ENCODE measurements around the gene OR4K1. TPM values are rescaled to one million over a fixed set of nuclear protein-coding genes. Genes with fewer than 3 reads are reported as not detected.

The OR4K1 gene, protein sequence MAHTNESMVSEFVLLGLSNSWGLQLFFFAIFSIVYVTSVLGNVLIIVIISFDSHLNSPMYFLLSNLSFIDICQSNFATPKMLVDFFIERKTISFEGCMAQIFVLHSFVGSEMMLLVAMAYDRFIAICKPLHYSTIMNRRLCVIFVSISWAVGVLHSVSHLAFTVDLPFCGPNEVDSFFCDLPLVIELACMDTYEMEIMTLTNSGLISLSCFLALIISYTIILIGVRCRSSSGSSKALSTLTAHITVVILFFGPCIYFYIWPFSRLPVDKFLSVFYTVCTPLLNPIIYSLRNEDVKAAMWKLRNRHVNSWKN
- not detected in 2 replicates for total RNA-seq
- long read RNA-seq = 0 reads

DNA sequence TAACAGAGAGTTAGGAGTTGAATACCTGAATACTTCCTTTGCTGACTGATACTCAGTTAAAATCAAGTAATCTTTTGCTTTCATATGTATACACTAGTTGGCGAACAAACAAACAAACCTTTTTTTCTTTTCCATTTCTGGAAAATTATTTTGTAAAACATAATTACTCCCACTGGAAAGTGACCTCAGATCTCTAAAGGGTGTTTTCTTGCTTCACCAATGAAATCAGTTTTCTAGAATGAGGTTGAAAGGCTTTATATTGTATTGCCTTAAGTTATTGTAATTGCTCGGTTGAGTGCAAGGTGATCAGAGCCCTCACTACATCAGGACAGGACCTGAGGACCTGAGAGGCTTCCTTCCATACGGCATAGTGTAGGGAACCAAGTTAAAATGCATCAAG, at the start of gene OR4K1:
OR4K1 (plus strand) TSS at position 301 of the 400 bp plus-strand sequence. CDS start 4,750 bp downstream, outside the sequence.
- Mint-ChIP-seq H3K4me3 (ENCODE audit: low read depth) (no peak within 1 kb of the TSS), H3K27ac (no peak within 1 kb of the TSS), H3K4me1 (ENCODE audit: low read depth) (no peaks in the 10 kb centered on the region), H3K27me3 (no peaks in the 10 kb centered on the region), H3K9me3 (ENCODE audit: low read depth) (peaks cover 52% of the 10 kb centered on the region), H3K36me3 (ENCODE audit: insufficient read depth) (no peaks in the 10 kb centered on the region)
- DNase-seq (ENCODE audit: low spot score, unreplicated experiment) = no peak
- TF ChIP-seq, protein P1, sequence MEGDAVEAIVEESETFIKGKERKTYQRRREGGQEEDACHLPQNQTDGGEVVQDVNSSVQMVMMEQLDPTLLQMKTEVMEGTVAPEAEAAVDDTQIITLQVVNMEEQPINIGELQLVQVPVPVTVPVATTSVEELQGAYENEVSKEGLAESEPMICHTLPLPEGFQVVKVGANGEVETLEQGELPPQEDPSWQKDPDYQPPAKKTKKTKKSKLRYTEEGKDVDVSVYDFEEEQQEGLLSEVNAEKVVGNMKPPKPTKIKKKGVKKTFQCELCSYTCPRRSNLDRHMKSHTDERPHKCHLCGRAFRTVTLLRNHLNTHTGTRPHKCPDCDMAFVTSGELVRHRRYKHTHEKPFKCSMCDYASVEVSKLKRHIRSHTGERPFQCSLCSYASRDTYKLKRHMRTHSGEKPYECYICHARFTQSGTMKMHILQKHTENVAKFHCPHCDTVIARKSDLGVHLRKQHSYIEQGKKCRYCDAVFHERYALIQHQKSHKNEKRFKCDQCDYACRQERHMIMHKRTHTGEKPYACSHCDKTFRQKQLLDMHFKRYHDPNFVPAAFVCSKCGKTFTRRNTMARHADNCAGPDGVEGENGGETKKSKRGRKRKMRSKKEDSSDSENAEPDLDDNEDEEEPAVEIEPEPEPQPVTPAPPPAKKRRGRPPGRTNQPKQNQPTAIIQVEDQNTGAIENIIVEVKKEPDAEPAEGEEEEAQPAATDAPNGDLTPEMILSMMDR (IDR thresholded peaks at IDR 0.05; ENCODE audit: unreplicated experiment) = no peak

DNA sequence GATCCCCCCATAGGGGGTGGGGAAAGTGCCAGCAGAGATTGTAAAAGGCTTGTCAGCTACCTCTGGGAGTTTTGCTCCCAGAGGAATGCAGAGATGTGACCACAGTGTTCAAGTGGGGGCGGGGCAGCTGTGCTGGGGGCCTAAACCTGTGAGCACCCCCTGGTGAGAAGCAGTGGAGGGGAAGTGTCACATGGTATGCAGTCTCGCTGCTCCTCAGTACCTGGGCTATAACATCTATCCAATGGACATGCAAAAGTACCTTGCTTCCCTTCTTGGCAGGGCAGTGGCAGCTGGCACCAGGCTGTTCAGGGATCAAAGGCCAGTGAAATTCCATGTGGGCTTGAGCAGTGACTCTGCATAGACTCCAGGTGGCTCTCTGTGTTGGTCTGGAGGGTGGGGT, 35.4 kb upstream of the OR4K1 start:
- no peak overlapping the region for H3K4me3 Mint-ChIP-seq (ENCODE audit: low read depth)
- no peaks in the 10 kb centered on the region for H3K27me3 Mint-ChIP-seq

DNA sequence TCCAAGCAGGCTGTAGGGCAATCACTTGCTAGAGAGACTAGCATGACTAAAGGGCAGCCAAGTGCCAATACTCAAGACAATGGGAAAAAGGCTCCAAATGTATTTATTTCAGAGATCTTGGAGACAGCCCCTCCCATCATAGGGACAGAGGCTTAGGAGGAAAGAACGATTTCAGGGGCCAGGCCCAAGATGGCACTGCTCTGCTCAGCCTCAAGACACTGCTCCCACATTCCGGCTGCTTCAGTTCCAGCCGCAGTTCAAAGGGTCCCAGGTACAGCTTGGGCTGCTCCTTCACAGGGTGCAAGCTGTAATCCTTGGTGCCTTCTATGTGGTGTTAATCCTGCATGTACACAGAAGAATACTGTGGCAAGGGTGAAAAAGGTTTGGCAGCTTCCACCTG, 29.7 kb upstream of the OR4K1 start:
- no peaks in the 10 kb centered on the region for H3K4me1 Mint-ChIP-seq (ENCODE audit: low read depth)
- no peak overlapping the region for H3K4me3 Mint-ChIP-seq (ENCODE audit: low read depth)
- H3K9me3 Mint-ChIP-seq (ENCODE audit: low read depth) = peaks cover 82% of the 10 kb centered on the region
- DNase-seq (ENCODE audit: low spot score, unreplicated experiment) = no peak
- no peak overlapping the region for H3K27ac Mint-ChIP-seq
- TF ChIP-seq, protein P1 (IDR thresholded peaks at IDR 0.05; ENCODE audit: unreplicated experiment) = no peak
- no peaks in the 10 kb centered on the region for H3K36me3 Mint-ChIP-seq (ENCODE audit: insufficient read depth)
- no peaks in the 10 kb centered on the region for H3K27me3 Mint-ChIP-seq

More for the DNA sequence above, 35.4 kb upstream of the OR4K1 start:
- Mint-ChIP-seq H3K4me1 (ENCODE audit: low read depth) (no peaks in the 10 kb centered on the region), H3K36me3 (ENCODE audit: insufficient read depth) (peaks cover 7% of the 10 kb centered on the region), H3K9me3 (ENCODE audit: low read depth) (peaks cover 72% of the 10 kb centered on the region), H3K27ac (no peak overlapping the region)
- no peak for DNase-seq (ENCODE audit: low spot score, unreplicated experiment)
- TF ChIP-seq, protein P1 (IDR thresholded peaks at IDR 0.05; ENCODE audit: unreplicated experiment) = no peak

DNA sequence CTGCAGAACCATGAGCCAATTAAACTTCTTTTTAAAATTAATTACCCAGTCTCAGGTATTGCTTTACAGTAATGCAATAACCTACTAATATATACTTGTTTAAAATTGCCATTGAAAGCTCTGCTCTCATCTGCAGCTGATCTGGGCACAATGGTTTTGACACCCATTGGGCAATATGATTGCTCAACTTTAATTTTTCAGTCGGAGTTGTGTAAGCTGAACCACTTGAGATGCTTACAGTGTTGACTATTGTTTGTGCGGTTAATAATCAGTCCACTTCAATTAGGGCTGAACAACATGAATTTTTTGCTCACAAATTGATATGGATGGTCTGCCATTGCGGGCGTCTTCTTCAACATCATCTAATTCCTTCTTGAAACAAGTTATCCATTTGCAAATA, 28.3 kb upstream of the OR4K1 start:
- H3K27ac Mint-ChIP-seq = no peak overlapping the region
- no peaks in the 10 kb centered on the region for H3K27me3 Mint-ChIP-seq
- H3K4me3 Mint-ChIP-seq (ENCODE audit: low read depth) = no peak overlapping the region
- H3K4me1 Mint-ChIP-seq (ENCODE audit: low read depth) = no peaks in the 10 kb centered on the region
- H3K9me3 Mint-ChIP-seq (ENCODE audit: low read depth) = peaks cover 80% of the 10 kb centered on the region
- no peak for DNase-seq (ENCODE audit: low spot score, unreplicated experiment)
- TF ChIP-seq, protein P1 (IDR thresholded peaks at IDR 0.05; ENCODE audit: unreplicated experiment) = no peak
- no peaks in the 10 kb centered on the region for H3K36me3 Mint-ChIP-seq (ENCODE audit: insufficient read depth)

DNA sequence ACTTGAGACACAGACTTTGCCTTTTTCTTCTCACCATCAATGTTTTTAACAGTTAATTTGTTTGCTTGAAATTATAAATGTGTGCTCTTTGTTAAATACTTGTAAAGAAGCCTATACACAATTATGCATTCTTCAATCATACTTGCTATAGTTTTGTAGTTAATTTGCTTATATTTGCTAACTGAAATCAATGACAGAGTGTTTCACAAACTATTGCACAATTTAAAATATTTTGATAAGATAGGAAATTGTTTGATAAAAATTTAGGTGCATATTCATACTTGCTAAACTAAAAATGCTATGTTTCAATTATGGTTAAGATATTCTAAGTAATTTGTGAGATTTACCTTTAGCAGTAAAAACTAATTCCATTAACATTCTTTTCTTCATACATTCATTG, 24.1 kb upstream of the OR4K1 start:
- H3K4me1 Mint-ChIP-seq (ENCODE audit: low read depth) = no peaks in the 10 kb centered on the region
- TF ChIP-seq, protein P1 (IDR thresholded peaks at IDR 0.05; ENCODE audit: unreplicated experiment) = no peak
- peaks cover 82% of the 10 kb centered on the region for H3K9me3 Mint-ChIP-seq (ENCODE audit: low read depth)
- DNase-seq (ENCODE audit: low spot score, unreplicated experiment) = no peak
- no peak overlapping the region for H3K4me3 Mint-ChIP-seq (ENCODE audit: low read depth)
- H3K27me3 Mint-ChIP-seq = no peaks in the 10 kb centered on the region
- H3K27ac Mint-ChIP-seq = no peak overlapping the region
- peaks cover 1% of the 10 kb centered on the region for H3K36me3 Mint-ChIP-seq (ENCODE audit: insufficient read depth)
